ENCODE measurements around the gene TMEM179B. TPM values are rescaled to one million over a fixed set of nuclear protein-coding genes. Genes with fewer than 3 reads are reported as not detected.

Gene TMEM179B
- total and polyA plus RNA-seq, 9 of the 15 experiments (the other 6 are each of a cell fraction or from before 2014, with no cell fraction given), result 27.7 to 105 (median 37.0) TPM

DNA sequence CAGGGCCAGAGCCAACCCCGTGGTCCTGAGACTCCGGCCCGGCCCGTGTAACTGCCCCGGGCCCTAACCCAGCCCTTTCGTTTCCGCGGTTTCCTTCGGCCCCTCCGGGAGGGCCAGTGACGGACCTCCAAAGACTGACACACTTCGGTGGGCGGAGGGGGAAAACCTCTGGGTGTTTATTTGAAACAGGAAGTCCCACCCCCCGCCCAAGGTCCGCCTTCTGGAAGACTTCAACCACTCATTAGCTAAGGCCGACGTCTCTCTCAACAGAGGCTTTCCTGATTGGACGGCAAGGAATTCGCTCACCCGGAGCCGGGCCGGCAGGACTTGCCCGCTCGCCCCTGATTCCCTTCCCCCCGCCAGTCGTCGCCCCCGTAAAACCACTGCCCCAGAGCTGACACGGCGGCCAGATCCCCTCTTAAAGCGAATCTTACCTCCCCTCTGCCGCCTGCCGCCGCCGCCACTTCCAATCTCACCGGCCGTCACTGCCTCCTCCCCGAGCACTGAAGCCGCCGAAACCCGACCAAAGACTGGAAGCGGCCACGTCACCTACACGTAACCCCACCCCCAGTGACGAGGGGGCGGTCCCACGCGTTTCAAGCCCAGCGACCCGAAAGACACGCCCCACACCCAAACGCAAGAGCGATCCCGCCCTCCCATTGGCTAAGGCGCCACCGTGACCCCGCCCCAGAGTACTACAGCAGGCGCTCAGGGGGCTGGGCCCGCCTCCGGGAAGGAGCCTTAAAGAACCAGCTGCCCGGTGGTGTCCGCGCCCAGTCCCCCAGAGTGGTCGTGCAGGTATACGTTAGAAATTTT is 44.5 kb downstream of the TMEM179B start, which contains the start of gene STX5 (continued):
- TF ChIP-seq ZNF217 (CRISPR knock-in tag; IDR thresholded peaks at IDR 0.05), result no peak
- TF ChIP-seq DACH1 (IDR thresholded peaks at IDR 0.05; ENCODE audit: partially characterized antibody), result no peak
- TF ChIP-seq ZNF140 (CRISPR knock-in tag; IDR thresholded peaks at IDR 0.05), result no peak
- TF ChIP-seq SMARCA5 (IDR thresholded peaks at IDR 0.05), result 0 out of 2 replicates have a peak, but pooled peaks have one; percentile 46
- no peak for TF ChIP-seq BCOR (IDR thresholded peaks at IDR 0.05)
- no peak for TF ChIP-seq CBX3 (IDR thresholded peaks at IDR 0.05; ENCODE audit: borderline replicate concordance in 1 of 2, low read length in 2 of 2)
- TF ChIP-seq, protein P1, sequence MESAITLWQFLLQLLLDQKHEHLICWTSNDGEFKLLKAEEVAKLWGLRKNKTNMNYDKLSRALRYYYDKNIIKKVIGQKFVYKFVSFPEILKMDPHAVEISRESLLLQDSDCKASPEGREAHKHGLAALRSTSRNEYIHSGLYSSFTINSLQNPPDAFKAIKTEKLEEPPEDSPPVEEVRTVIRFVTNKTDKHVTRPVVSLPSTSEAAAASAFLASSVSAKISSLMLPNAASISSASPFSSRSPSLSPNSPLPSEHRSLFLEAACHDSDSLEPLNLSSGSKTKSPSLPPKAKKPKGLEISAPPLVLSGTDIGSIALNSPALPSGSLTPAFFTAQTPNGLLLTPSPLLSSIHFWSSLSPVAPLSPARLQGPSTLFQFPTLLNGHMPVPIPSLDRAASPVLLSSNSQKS (CRISPR knock-in tag; IDR thresholded peaks at IDR 0.05), result no peak
- TF ChIP-seq MTA3 (IDR thresholded peaks at IDR 0.05; ENCODE audit: borderline replicate concordance), result no peak; the same call in 1 of the 2 replicates
- TF ChIP-seq STAT5A (IDR thresholded peaks at IDR 0.05; ENCODE audit: borderline replicate concordance, low read length), result no peak
- TF ChIP-seq KLF1 (tag; IDR thresholded peaks at IDR 0.05), result no peak
- peak; percentile 81 for TF ChIP-seq POLR2AphosphoS5 (IDR thresholded peaks at IDR 0.05; ENCODE audit: control insufficient read depth, insufficient read depth, low read depth, low read length)
- no peak for TF ChIP-seq STAT5B (CRISPR knock-in tag; IDR thresholded peaks at IDR 0.05)
- TF ChIP-seq ZKSCAN8 (CRISPR knock-in tag; IDR thresholded peaks at IDR 0.05), result no peak
- TF ChIP-seq ZNF408 (CRISPR knock-in tag; IDR thresholded peaks at IDR 0.05; ENCODE audit: low read depth), result no peak
- TF ChIP-seq, protein P2, sequence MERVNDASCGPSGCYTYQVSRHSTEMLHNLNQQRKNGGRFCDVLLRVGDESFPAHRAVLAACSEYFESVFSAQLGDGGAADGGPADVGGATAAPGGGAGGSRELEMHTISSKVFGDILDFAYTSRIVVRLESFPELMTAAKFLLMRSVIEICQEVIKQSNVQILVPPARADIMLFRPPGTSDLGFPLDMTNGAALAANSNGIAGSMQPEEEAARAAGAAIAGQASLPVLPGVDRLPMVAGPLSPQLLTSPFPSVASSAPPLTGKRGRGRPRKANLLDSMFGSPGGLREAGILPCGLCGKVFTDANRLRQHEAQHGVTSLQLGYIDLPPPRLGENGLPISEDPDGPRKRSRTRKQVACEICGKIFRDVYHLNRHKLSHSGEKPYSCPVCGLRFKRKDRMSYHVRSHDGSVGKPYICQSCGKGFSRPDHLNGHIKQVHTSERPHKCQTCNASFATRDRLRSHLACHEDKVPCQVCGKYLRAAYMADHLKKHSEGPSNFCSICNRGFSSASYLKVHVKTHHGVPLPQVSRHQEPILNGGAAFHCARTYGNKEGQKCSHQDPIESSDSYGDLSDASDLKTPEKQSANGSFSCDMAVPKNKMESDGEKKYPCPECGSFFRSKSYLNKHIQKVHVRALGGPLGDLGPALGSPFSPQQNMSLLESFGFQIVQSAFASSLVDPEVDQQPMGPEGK (CRISPR knock-in tag; IDR thresholded peaks at IDR 0.05; ENCODE audit: borderline replicate concordance), result no peak
- TF ChIP-seq RUNX1 (IDR thresholded peaks at IDR 0.05; ENCODE audit: low read depth), result no peak
- no peak for TF ChIP-seq SNIP1 (IDR thresholded peaks at IDR 0.05; ENCODE audit: low read depth)
- no peak for TF ChIP-seq BRCA1 (IDR thresholded peaks at IDR 0.05)
- TF ChIP-seq BRCA1 (CRISPR knock-in tag; IDR thresholded peaks at IDR 0.05), result no peak
- TF ChIP-seq, protein P3, sequence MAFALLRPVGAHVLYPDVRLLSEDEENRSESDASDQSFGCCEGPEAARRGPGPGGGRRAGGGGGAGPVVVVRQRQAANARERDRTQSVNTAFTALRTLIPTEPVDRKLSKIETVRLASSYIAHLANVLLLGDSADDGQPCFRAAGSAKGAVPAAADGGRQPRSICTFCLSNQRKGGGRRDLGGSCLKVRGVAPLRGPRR (CRISPR knock-in tag; IDR thresholded peaks at IDR 0.05), result no peak
- TF ChIP-seq NFE2L1 (tag; IDR thresholded peaks at IDR 0.05; ENCODE audit: borderline replicate concordance, low read depth), result no peak
- TF ChIP-seq KHSRP (IDR thresholded peaks at IDR 0.05), result peak; percentile 72
- TF ChIP-seq ZNF134 (CRISPR knock-in tag; conservative IDR thresholded peaks at IDR 0.05), result no peak
- TF ChIP-seq EGR1 (conservative IDR thresholded peaks at IDR 0.05), result peak; percentile 81
- no peak; the same call in 1 of the 2 replicates for TF ChIP-seq ZSCAN29 (IDR thresholded peaks at IDR 0.05)
- TF ChIP-seq MTA2 (IDR thresholded peaks at IDR 0.05; ENCODE audit: low read depth), result no peak
- TF ChIP-seq ETV6 (IDR thresholded peaks at IDR 0.05; ENCODE audit: borderline replicate concordance in 1 of 2, low read depth in 2 of 2, low read length in 1 of 2), result no peak
- TF ChIP-seq ETV6 (CRISPR knock-in tag; IDR thresholded peaks at IDR 0.05; ENCODE audit: borderline replicate concordance), result no peak
- peak; percentile 35; the same call in 1 of the 2 replicates for TF ChIP-seq RAD51 (IDR thresholded peaks at IDR 0.05; ENCODE audit: borderline replicate concordance, low read depth)
